ENCODE data around the gene AIG1.
A peak's percentile ranks its signal among the peaks of the same experiment; 100 is the strongest.

AIG1 gene

GRCh38 chr6:143251288-143251687, 190.6 kb downstream of the AIG1 start:
- no peak for TF ChIP-seq CTCF (IDR thresholded peaks at IDR 0.05; ENCODE audit: low read depth, low read length)
- in situ Hi-C loops (cut with HindIII; ENCODE audit: low sequenced_read_pairs) = no loop called here
- DNase-seq (ENCODE audit: low read depth, low spot score) = no peak
- H3K4me3 ChIP-seq (ENCODE audit: low read depth, low read length) = no peak overlapping the region

GRCh38 chr6:143252961-143253360, 192.3 kb downstream of the AIG1 start:
- no peak for DNase-seq (ENCODE audit: low read depth, low spot score)
- in situ Hi-C loops (cut with HindIII; ENCODE audit: low sequenced_read_pairs) = no loop called here

GRCh38 chr6:143253586-143253985, 192.9 kb downstream of the AIG1 start:
- DNase-seq (ENCODE audit: low read depth, low spot score) = no peak
- TF ChIP-seq CTCF (IDR thresholded peaks at IDR 0.05; ENCODE audit: low read depth, low read length) = no peak
- H3K4me3 ChIP-seq (ENCODE audit: low read depth, low read length) = no peak overlapping the region
- in situ Hi-C loops (cut with HindIII; ENCODE audit: low sequenced_read_pairs) = no loop called here

More at GRCh38 chr6:143252961-143253360, 192.3 kb downstream of the AIG1 start:
- TF ChIP-seq CTCF (IDR thresholded peaks at IDR 0.05; ENCODE audit: low read depth, low read length) = no peak
- H3K4me3 ChIP-seq (ENCODE audit: low read depth, low read length) = no peak overlapping the region

- DNase-seq (ENCODE audit: low read depth, low spot score) = no peak
- in situ Hi-C loops (cut with HindIII; ENCODE audit: low sequenced_read_pairs) = no loop called here
These were observed 198.3 kb downstream of the AIG1 start for GRCh38 chr6:143258945-143259344.

GRCh38 chr6:143260857-143261256, 200.2 kb downstream of the AIG1 start:
- peak; percentile 29 for DNase-seq (ENCODE audit: low read depth, low spot score)
- H3K4me3 ChIP-seq (ENCODE audit: low read depth, low read length) = no peak overlapping the region
- TF ChIP-seq CTCF (IDR thresholded peaks at IDR 0.05; ENCODE audit: low read depth, low read length) = no peak
- in situ Hi-C loops (cut with HindIII; ENCODE audit: low sequenced_read_pairs) = no loop called here

More at GRCh38 chr6:143258945-143259344, 198.3 kb downstream of the AIG1 start:
- no peak for TF ChIP-seq CTCF (IDR thresholded peaks at IDR 0.05; ENCODE audit: low read depth, low read length)
- no peak overlapping the region for H3K4me3 ChIP-seq (ENCODE audit: low read depth, low read length)

- no peak for TF ChIP-seq CTCF (IDR thresholded peaks at IDR 0.05; ENCODE audit: low read depth, low read length)
- no peak for DNase-seq (ENCODE audit: low read depth, low spot score)
- no peak overlapping the region for H3K4me3 ChIP-seq (ENCODE audit: low read depth, low read length)
- in situ Hi-C loops (cut with HindIII; ENCODE audit: low sequenced_read_pairs) = no loop called here
These were observed 201.3 kb downstream of the AIG1 start for GRCh38 chr6:143261899-143262436.

- in situ Hi-C loops (cut with HindIII; ENCODE audit: low sequenced_read_pairs) = no loop called here
- TF ChIP-seq CTCF (IDR thresholded peaks at IDR 0.05; ENCODE audit: low read depth, low read length) = no peak
- no peak for DNase-seq (ENCODE audit: low read depth, low spot score)
- no peak overlapping the region for H3K4me3 ChIP-seq (ENCODE audit: low read depth, low read length)
These were observed 202.2 kb downstream of the AIG1 start for GRCh38 chr6:143262859-143263258.
